ENCODE results near the gene KCND2.

DNA sequence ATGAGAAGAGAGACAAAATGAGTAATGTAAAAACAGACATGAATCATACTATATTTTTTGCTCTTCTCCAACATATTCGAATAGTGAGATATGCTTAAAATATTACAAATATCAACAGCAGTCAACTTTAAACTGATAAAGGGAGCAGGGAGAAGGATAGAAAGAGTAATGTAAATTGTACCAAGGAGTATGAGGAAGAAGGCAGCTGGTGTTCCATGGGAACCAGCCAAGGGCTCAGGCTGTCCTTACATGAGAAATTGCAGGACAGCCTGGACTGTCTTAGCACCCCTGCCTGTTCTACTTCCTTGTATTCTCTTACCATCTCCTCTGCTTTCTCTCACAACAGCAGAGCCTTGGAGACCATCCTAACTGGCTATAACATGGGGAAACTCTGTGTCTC is 456.3 kb downstream of the KCND2 start:
- TF ChIP-seq ZNF274 (IDR thresholded peaks at IDR 0.05; ENCODE audit: low read depth, low read length): no peak
- TF ChIP-seq SUZ12 (IDR thresholded peaks at IDR 0.05; ENCODE audit: extremely low read depth, insufficient read depth, insufficient read length): no peak

All from NT2/D1 (cell line).